Left lung (tissue), 10 donors: ENCODE measurements around the gene TMEM143. TPM values are rescaled to one million over a fixed set of nuclear protein-coding genes. Genes with fewer than 3 reads are reported as not detected.
"Not testable (repeated sequence)": the region's sequence is repeated elsewhere in the genome, so short reads cannot be mapped to it uniquely, and the experiment has no call there.

Experiments
- ATAC-seq: fragments of 200-7000 bp; cut with Tn5 transposase; one replicate; pipeline ENCODE4 v1.9.1; 2020; ENCODE audit warnings: moderate library complexity
- DNase-seq, 4 donors: peaks; one replicate each; pipeline ENCODE4 v3.0.0-alpha.2; 2013 to 2020
- H3K27ac ChIP-seq, 2 donors: fragments of 200-600 bp; sonication (generic) in 1 of 2; one replicate each; pipeline versions ENCODE4 v1.5.0 to v1.8.0; 2020 to 2021
- H3K27me3 ChIP-seq, 2 donors: fragments of 200-600 bp; sonication (generic) in 1 of 2; one replicate each; pipeline versions ENCODE4 v1.5.0 to v1.8.0; 2020 to 2021
- H3K36me3 ChIP-seq, 2 donors: fragments of 200-600 bp; sonication (generic) in 1 of 2; one replicate each; pipeline versions ENCODE4 v1.5.0 to v1.8.0; 2020 to 2021
- H3K4me1 ChIP-seq, 2 donors: fragments of 200-600 bp; one replicate each; pipeline ENCODE4 v1.8.0; 2021
- H3K4me3 ChIP-seq, 2 donors: fragments of 200-600 bp; sonication (generic) in 1 of 2; one replicate each; pipeline versions ENCODE4 v1.5.0 to v1.8.0; 2020 to 2021; ENCODE audit warnings: mild to moderate bottlenecking in 1 of 2
- H3K9me3 ChIP-seq, 2 donors: fragments of 200-600 bp; sonication (generic) in 1 of 2; one replicate each; pipeline versions ENCODE4 v1.5.0 to v1.8.0; 2020 to 2021
- CTCF ChIP-seq, 2 donors: fragments of 200-600 bp; sonication (generic) in 1 of 2; IDR thresholded peaks; one replicate each; pipeline versions ENCODE4 v1.5.0 to v1.8.0; 2021; ENCODE audit warnings: antibody characterized with exemption in 2 of 2
- intact Hi-C, 2 donors: fragments of 100-400 bp; cut with DNase I; formaldehyde crosslinking; loops; one replicate each; pipeline versions ENCODE4 v1.11.2 to v1.14.2; 2022
- polyA plus RNA-seq, 6 donors: library from polyadenylated mRNA; unstranded; fragments of 120-200 nt; gene quantifications; one replicate each; pipeline ENCODE4 v1.2.1, GENCODE V29; 2013; ENCODE audit not compliant: insufficient read length in 6 of 6
- total RNA-seq, 2 donors: library from RNA; stranded (reverse); fragmentation: NEBNext Ultra II Directional; extraction: Animal tissue kit (Norgen Biotek cat#: 25700); gene quantifications; one replicate each; pipeline ENCODE4 v1.2.1, GENCODE V29; 2021
- donor health status: DM: no; HTN: yes; CAD: no.
- donor health status: DM: no; HTN: no; CAD: no.

The TMEM143 gene
- total and polyA plus RNA-seq, 8 donors: 7.5 to 10.6 (median 9.3) TPM

GRCh38 chr19:48296963-48297734, 66.6 kb downstream of the TMEM143 start:
- ATAC-seq (no peak), DNase-seq (no peak)
- intact Hi-C loops: no loop called here

GRCh38 chr19:48295458-48295857, 68.3 kb downstream of the TMEM143 start:
- intact Hi-C loops: no loop called here
- Histone ChIP-seq H3K27me3 (peaks cover 0 to 7% of the 10 kb centered on the region in 2 donors), H3K9me3 (no peaks in the 10 kb centered on the region), H3K36me3 (no peaks in the 10 kb centered on the region), H3K4me1 (peaks cover 4 to 12% of the 10 kb centered on the region in 2 donors), H3K27ac (no peak overlapping the region), H3K4me3 (no peak overlapping the region)
- TF ChIP-seq CTCF (IDR thresholded peaks at IDR 0.05): no peak
- ATAC-seq: no peak
- no peak for DNase-seq

More at GRCh38 chr19:48296963-48297734, 66.6 kb downstream of the TMEM143 start:
- TF ChIP-seq CTCF (IDR thresholded peaks at IDR 0.05): no peak
- H3K9me3 ChIP-seq: no peaks in the 10 kb centered on the region
- no peaks in the 10 kb centered on the region for H3K4me1 ChIP-seq
- H3K4me3 ChIP-seq: no peak overlapping the region
- no peaks in the 10 kb centered on the region for H3K27me3 ChIP-seq
- no peaks in the 10 kb centered on the region for H3K36me3 ChIP-seq
- no peak overlapping the region for H3K27ac ChIP-seq

- peaks cover 0 to 12% of the 10 kb centered on the region in 2 donors for H3K27me3 ChIP-seq
- H3K9me3 ChIP-seq: no peaks in the 10 kb centered on the region
- ATAC-seq (no peak), DNase-seq (no peak)
- no peak overlapping the region for H3K4me3 ChIP-seq
- intact Hi-C loops: no loop called here
- H3K36me3 ChIP-seq: no peaks in the 10 kb centered on the region
- H3K27ac ChIP-seq: no peak overlapping the region
- TF ChIP-seq CTCF (IDR thresholded peaks at IDR 0.05): no peak
- peaks cover 4 to 13% of the 10 kb centered on the region in 2 donors for H3K4me1 ChIP-seq
Observed at GRCh38 chr19:48292798-48293197, 70.9 kb downstream of the TMEM143 start.

- Histone ChIP-seq H3K27me3 (peaks cover 0 to 12% of the 10 kb centered on the region in 2 donors), H3K4me3 (peak overlapping the region in 1 of 2 donors; percentile 33), H3K4me1 (peaks cover 4 to 13% of the 10 kb centered on the region in 2 donors)
- ATAC-seq, intact Hi-C loops, H3K36me3 ChIP-seq, H3K27ac ChIP-seq, DNase-seq, H3K9me3 ChIP-seq: not testable (repeated sequence)
Observed at GRCh38 chr19:48291489-48291815, 72.3 kb downstream of the TMEM143 start.

GRCh38 chr19:48290771-48291488, 72.8 kb downstream of the TMEM143 start:
- Histone ChIP-seq H3K36me3 (peaks cover 0 to 9% of the 10 kb centered on the region in 2 donors), H3K9me3 (peaks cover 0 to 7% of the 10 kb centered on the region in 2 donors), H3K27ac (peak overlapping the region in 1 of 2 donors; percentile 33), H3K4me1 (peaks cover 4 to 13% of the 10 kb centered on the region in 2 donors), H3K27me3 (peaks cover 0 to 12% of the 10 kb centered on the region in 2 donors), H3K4me3 (peak overlapping the region; percentile 33 to 34)
- TF ChIP-seq CTCF (IDR thresholded peaks at IDR 0.05): peak; percentile 97 to 98
- DNase-seq: peak; percentile 79 to 95 (median 88)
- intact Hi-C loops: no loop called here
- peak; percentile 95 for ATAC-seq
